Large intestine (tissue), 3 donors: Measurements from ENCODE around the gene CA14. TPM values are rescaled to one million over a fixed set of nuclear protein-coding genes. Genes with fewer than 3 reads are reported as not detected.
"Not testable (repeated sequence)": the region's sequence is repeated elsewhere in the genome, so short reads cannot be mapped to it uniquely, and the experiment has no call there.

ENCODE experiments used
- DNase-seq, 2 donors: peaks; one replicate each; pipeline versions ENCODE4 v3.0.0 to v3.0.0-alpha.2; 2013
- H3K27ac ChIP-seq: one replicate; pipeline ENCODE4 v1.5.1; 2013; ENCODE audit warnings: low read length
- H3K27me3 ChIP-seq: 2 replicates; pipeline ENCODE4 v1.6.1; 2013; ENCODE audit warnings: low read length; ENCODE audit not compliant: control insufficient read depth, insufficient read depth
- H3K36me3 ChIP-seq: 2 replicates; pipeline ENCODE4 v1.6.1; 2013; ENCODE audit warnings: low read length; ENCODE audit not compliant: control insufficient read depth, insufficient read depth
- H3K4me1 ChIP-seq: one replicate; pipeline ENCODE4 v1.6.1; 2013; ENCODE audit warnings: low read length; ENCODE audit not compliant: control insufficient read depth, insufficient read depth
- H3K4me3 ChIP-seq: one replicate; pipeline ENCODE4 v1.5.1; 2013; ENCODE audit warnings: low read length
- H3K9me3 ChIP-seq: one replicate; pipeline ENCODE4 v1.6.1; 2013; ENCODE audit warnings: mild to moderate bottlenecking, low read depth, low read length, moderate library complexity; ENCODE audit not compliant: control insufficient read depth
- WGBS: methylation state at CpG from one replicate; pipeline ENCODE4 v1.1.5; 2013; ENCODE audit warnings: low lambda C conversion rate; ENCODE audit not compliant: insufficient coverage; 5-methylcytosine and 5-hydroxymethylcytosine counted together
- polyA plus RNA-seq: library from polyadenylated mRNA; unstranded; fragments of 120-200 nt; gene quantifications from one replicate; pipeline ENCODE4 v1.2.1, GENCODE V29; 2013

The CA14 gene
- polyA plus RNA-seq, 1 donor, result 0.81 TPM

DNA sequence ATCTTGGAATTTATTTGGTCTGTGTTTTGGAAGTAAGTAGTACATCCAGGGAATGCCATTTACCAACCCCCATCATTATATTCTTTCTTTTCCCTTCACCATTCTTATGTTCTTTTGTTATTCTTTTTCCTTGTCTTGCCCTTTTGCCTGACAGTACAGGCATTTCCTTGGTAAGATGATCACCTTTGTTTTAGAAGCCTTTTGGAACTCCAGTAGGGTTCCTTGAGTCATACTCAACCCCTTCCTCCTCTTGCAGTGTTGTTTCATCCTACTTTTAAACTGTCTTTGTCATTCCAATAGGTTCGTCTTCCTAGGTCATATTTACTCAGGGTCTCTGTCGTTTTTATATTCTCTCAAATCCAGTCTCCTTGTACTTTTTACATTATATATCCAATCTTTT lies 45.3 kb downstream of the CA14 start:
- DNase-seq, result no peak
- 89% methylated on average over 2 of the region's 2 CpGs for WGBS
- Histone ChIP-seq H3K36me3 (peaks cover 40% of the 10 kb centered on the region), H3K27ac (no peak overlapping the region), H3K4me1 (no peaks in the 10 kb centered on the region), H3K27me3 (no peaks in the 10 kb centered on the region), H3K4me3 (no peak overlapping the region), H3K9me3 (no peaks in the 10 kb centered on the region)

DNA sequence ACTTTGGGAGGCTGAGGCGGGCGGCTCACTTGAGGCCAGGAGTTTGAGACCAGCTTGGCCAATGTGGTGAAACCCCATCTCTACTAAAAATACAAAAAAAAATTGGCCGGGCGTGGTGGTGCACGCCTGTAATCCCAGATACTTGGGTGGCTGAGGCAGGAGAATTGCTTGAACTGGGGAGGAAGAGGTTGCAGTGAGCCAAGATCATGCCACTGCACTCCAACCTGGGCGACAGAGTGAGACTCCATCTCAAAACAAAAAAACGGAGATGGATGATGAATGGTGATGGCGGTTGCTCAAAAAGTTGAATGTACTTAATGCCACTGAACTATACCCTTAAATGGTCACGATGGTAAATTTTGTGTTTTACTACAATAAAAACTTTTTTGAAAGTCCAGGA lies 51.0 kb downstream of the CA14 start:
- H3K27me3 ChIP-seq, DNase-seq, H3K9me3 ChIP-seq, H3K27ac ChIP-seq, H3K4me3 ChIP-seq, H3K4me1 ChIP-seq: not testable (repeated sequence)
- WGBS, result 96% methylated on average over 2 of the region's 9 CpGs
- peaks cover 20% of the 10 kb centered on the region for H3K36me3 ChIP-seq

DNA sequence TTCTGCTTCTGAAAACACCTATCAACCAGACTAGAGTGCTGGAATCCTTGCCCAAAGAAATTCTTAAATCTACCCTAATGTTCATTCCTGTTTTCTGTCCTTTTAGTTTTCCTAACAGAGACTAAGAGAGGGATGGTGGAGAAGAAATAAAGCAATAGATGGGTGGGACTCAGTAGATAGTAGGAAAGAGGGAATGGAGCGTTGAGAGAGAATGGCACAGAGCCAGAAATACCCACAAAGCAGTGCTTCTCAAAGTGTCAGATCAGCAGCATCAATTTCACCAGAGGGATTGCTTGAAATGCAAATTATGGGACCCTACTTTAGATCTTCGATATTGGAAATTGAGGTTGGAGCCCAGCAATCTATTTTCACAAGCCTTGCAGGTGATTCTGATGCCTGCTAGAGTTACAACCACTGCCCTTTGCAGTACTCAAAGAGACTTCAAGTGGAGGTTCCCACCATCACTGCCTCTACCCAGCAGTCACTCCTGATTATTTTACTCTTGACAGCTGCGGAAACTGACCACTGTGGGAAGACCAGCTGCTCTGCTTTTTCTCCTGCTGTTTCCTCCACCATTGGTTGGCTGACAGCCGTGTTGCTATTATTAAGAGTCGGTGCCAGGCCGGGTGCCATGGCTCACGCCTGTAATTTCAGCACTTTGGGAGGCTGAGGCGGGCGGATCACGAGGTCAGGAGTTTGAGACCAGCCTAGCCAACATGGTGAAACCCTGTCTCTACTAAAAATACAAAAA lies 52.4 kb downstream of the CA14 start:
- Histone ChIP-seq H3K36me3 (peaks cover 16% of the 10 kb centered on the region), H3K9me3 (no peaks in the 10 kb centered on the region), H3K4me3 (no peak overlapping the region), H3K4me1 (no peaks in the 10 kb centered on the region), H3K27me3 (no peaks in the 10 kb centered on the region), H3K27ac (no peak overlapping the region)
- 80% methylated on average over 1 of the region's 10 CpGs for WGBS
- no peak for DNase-seq

DNA sequence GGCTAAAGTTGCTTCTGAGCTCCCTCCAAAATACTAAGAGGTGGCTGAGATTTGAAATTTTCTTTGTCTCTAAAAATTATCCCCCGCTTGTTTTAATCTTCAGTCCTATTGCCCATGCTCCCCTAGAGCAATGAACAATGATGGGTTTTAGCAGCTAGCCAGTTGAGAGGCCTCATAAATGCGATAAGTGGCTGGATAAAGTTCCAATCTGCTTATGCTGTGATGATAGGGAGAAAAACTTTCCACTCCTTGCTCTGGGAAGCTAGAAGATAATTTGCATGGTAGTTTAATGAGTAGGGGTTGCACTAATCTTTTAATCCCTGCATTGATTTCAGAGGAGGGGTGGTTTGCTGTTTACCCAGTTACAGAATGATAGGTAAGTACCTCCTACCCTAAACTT lies 54.2 kb downstream of the CA14 start:
- no CpG with 5 or more reads among the region's 2 CpGs for WGBS
- Histone ChIP-seq H3K4me1 (no peaks in the 10 kb centered on the region), H3K27ac (no peak overlapping the region)

More for the DNA sequence above, 54.2 kb downstream of the CA14 start:
- no peak for DNase-seq
- H3K27me3 ChIP-seq, result no peaks in the 10 kb centered on the region
- H3K9me3 ChIP-seq, result no peaks in the 10 kb centered on the region
- H3K4me3 ChIP-seq, result no peak overlapping the region
- peaks cover 16% of the 10 kb centered on the region for H3K36me3 ChIP-seq

Other genes with a start within 250 kb of the CA14 start
- gene OTUD7B, start 247.0 kb upstream of the CA14 start, polyA plus RNA-seq, result 16.9 TPM
- 43.6 TPM for gene VPS45, start 190.0 kb upstream of the CA14 start, polyA plus RNA-seq
- gene PLEKHO1, start 107.9 kb upstream of the CA14 start, polyA plus RNA-seq, result 30.5 TPM
- 45.8 TPM for gene ANP32E, start 21.7 kb upstream of the CA14 start, polyA plus RNA-seq
- gene APH1A, start 11.2 kb downstream of the CA14 start, polyA plus RNA-seq, result 172 TPM
- gene C1orf54, start 15.0 kb downstream of the CA14 start, polyA plus RNA-seq, result 32.4 TPM
- 3.4 TPM for gene CIART, start 24.8 kb downstream of the CA14 start, polyA plus RNA-seq
- 55.3 TPM for gene MRPS21, start 36.1 kb downstream of the CA14 start, polyA plus RNA-seq
- gene PRPF3, start 63.8 kb downstream of the CA14 start, polyA plus RNA-seq, result 105 TPM
- gene RPRD2, start 106.4 kb downstream of the CA14 start, polyA plus RNA-seq, result 33.2 TPM
- 21.8 TPM for gene TARS2, start 229.6 kb downstream of the CA14 start, polyA plus RNA-seq